HK-2 (cell line): Measurements from ENCODE around the gene PNMA6E.

Source experiments
- DNase-seq: peaks from one replicate; pipeline ENCODE4 v3.0.0-alpha.2; 2018; ENCODE audit not compliant: unreplicated experiment

Gene PNMA6E

DNA sequence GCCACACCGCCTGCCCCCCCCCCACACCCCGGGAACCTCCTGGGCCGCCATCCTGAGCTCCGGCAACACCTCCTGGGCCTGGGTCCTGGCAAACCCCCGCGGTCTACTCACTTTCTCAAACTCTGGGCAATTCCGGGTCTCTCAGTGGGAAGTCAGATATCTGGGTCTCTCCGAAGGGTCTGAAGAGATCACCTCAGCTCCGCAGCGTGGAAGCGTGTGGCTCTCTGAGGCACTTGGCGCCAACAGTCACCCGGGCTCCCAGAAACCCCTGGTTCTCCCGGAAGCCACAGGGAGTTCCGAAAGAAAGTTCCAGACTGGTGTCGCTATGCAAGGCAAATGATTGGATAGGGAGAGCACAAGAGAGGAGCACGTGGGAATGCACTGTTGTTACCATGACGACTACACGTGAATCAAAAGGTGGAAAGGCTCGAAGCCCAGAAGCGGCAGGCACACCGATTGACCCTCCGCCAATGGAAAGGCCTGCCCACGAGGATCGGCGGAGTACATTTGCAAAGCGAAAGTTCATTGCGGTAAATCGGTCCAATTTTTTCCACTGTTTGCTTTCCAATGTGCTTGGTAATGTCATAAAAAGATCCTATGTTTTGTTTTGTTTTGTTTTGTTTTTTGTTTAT lies at the start of gene PNMA6E:
Gene PNMA6E, minus strand, starts transcription at position 218 of the 632 bp plus-strand sequence. CDS start 2,501 bp downstream, outside the sequence.
- no peak for DNase-seq

DNA sequence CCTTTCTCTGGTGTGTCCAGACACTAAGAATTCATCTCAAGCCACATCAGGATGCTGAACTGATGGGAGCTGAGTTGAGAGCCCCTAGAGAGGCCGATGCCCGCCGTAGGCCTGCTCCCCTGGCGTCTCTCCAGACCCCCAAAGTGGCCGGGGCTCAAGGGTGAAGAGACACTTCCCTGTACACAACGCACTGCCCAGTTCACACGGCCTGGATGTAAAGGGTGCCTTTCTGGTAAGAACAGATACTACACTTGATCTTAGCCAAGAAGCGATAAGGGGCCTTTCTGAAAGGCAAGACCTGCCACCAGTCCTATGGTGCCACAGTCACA lies 49.8 kb upstream of the PNMA6E start:
- DNase-seq, result no peak

DNA sequence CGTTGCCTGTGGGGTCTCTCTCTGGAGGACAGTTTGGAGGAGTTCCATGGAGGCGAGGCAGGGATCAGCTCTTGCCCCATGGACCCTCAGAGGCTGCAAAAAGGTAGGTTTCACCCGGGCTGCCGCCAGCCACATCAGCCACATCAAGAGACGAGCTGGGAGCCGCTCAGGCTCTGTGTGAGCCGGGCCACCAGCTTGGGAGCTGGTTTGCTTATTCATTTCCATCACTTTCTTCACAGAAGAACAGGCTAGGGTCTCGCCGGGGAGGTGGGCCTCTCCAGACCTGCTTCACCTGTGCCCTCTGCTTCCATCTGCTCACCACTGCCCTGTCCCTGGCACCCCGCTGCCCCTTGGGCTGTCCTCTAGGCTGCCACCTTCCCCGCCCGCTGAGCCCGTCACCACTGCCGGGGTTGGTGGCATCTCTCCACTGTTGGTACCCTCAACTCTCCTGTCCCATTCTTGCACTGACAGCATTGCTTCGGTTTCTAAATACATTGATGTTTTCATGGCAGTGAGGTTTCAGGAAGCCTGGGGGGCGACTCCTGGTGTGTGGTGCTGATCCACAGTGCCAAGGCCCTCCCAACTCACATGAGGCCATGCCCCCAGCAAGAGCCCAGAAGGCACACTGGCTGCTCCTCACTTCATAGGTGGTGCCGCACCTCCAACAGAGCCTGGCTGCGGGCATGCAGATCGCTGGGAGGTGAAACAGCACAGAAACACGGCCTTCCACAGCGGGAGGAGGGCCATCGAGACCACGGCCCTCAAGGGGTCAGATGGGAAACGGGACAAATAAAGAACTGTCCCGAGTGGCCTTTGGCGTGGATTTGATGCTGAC lies 49.2 kb upstream of the PNMA6E start:
- DNase-seq, result no peak

DNA sequence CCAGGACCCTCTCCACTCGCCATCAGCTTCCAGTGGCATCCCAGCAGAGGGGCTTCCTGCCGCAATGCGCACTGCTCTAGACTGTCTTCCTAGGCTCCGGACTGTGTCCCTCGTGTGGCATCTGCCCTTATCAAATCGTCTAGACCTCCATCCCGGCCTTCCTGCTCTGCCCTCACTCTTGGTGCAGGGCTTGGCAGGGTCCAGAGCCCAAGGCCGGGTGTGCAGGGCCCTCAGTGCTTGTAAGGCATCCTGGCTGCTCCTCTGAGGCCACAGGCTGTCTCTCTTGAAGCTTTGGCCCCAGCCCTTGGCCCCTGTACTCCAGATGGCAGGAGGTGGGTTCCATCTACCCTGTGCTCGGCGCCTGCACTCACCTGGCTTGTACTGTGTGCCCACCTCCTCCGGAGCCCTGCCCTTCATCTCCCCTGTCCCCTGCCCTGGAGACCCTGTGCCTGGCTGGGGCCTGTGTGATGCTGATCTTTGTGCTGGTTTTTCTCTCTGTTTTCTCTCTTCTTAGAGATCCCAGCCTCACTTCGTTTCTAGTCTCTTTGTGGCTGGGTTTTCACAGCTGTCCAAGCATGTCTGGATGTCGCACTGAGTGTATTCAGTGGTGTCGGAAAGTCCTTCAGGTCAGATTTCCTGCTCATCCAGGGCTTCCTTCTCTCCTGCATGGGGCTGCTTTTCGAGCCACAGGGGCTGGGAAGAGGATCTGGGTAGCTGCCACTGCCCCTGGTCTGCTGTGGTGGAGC lies 48.4 kb upstream of the PNMA6E start:
- no peak for DNase-seq

DNA sequence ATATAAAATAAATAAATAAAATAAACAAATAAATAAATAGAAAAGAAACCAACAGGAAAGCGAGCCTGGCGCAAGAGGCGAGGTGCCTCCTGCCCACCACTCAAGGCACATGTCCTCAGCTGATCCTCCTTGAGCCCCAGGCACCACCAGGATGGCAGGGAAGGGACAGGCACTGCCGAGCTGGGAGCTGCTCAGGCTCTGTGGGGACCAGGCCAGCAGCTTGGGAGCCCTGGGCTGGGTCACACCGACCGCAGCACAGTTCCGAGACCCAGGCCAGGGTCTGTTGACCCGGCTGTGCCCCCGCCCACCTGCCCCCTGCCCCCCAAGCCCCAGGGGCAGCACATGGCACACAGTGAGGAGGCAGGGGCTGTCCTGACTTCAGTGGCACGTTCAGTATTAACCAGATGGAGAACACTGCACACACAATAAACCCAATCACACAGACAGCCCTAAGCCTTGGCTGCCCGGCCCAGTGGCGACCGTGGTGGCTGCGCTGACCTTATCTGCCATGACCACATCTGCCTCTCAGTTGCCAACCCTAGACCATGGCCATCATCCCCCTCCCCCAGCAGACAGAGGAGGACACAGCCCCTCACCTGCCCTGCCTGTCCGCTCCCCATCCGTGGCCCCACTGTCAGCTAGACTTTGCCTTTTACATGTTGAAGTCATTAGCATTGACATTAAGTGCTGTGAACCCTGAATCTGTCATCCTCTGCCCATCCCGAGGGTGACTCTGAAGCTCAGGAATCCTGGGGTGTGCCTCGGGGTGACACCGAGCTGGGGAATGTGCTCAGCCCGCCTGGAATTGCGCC lies 47.6 kb upstream of the PNMA6E start:
- DNase-seq, result no peak

DNA sequence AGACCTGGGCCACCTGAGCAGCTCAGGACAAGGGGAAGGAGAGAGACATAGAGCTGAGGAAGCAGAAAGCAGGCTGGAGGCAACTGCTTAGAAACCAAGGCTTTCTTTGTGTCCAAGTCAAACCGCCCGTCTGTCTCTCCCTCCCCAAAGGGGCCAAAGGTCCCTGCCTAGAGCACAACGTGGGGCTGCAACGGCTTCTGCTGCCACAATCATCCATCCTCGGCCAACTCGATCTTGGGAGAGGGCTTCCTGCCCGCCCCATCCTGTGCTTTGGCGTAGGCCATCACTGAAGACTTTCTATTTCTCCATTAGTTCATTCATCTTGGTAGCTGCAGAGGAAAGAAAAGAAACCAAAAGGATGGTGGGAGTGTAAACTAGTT lies 46.4 kb upstream of the PNMA6E start:
- no peak for DNase-seq

DNA sequence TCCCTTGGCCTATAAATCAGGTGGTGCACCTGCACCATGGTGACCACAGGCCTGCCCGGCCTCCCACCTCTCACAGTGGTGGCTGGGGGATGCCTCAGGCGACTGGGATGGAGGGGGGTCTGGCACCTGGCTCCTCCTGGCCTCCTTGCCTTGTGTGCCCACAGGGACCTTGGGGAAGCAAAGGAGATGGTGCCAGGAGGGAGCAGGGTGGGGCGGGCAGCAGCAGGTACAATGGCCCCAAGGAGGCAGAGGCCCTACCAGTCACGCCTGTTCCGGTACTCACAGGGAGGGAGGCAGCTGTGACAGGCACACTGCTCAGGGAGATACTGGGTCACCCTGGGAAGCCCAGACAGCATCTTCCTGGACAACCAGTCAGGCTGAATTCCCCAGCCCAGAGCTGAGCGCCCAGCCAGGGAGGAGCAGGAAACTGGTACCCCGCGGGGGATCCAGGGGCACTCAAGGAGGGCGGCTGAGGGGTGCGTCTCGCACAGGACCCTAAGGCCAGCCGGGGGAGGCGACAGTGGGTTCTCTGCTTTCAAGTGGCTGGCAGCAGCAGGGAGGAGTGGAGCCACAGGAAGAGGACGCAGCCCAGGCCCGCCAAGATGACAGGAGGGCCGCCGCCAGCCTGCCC lies 45.9 kb upstream of the PNMA6E start:
- no peak for DNase-seq

DNA sequence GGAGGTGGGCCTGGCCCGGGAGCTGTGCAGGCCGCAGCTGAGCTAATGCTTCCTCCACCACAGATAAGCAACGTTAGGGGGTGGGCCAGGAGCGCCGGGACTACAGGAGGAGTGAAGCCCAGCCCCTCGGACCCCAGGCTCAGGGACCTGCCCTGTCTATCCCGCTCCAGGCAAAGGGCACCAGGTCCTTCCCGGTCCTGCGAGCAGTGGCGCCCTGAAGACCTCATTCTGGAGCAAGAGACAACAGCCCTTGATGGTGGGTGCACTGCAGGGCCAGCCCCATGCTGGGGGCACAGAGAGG lies 45.4 kb upstream of the PNMA6E start:
- no peak for DNase-seq

DNA sequence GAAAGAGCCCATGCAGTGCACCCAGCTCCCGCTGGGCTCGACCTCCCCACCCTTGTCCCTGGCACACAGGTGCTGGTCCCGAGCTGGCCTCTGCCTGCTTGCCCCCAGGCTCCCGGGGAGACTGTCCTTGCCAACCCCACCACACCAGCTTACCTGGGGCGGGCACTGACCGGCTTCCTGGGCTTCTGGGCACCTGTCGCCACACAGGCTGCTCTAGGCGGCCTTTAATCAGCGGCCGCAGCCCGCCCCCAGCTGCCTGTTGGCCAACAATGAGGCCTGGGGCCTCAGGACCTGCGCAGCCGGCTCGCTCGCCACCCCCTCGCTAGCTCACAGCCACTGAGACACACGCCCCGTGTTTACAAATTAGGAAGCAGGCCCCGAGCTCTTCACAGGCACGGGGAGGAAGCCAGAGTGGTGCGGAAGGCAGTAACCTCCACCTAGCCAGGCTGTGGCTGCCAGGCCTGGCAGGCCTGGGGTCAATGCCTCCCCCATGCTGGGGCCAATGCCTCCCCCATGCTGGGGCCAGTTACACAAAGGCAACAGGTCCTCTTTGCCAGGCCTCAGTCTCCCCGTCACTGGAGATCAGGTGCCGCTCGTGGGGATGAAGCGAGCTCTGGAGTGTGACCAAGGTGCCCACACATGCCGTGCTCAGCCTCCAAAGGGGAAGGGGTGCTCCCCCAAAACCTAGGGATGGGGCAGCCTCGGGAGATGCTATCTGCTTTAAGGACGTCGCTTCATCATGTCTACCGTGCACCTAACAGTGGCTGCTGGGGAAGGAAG lies 44.9 kb upstream of the PNMA6E start, which contains the start of gene TREX2:
Gene TREX2, minus strand, starts transcription at position 201 of the 780 bp plus-strand sequence. CDS start 626 bp downstream, outside the sequence.
- DNase-seq, result no peak

DNA sequence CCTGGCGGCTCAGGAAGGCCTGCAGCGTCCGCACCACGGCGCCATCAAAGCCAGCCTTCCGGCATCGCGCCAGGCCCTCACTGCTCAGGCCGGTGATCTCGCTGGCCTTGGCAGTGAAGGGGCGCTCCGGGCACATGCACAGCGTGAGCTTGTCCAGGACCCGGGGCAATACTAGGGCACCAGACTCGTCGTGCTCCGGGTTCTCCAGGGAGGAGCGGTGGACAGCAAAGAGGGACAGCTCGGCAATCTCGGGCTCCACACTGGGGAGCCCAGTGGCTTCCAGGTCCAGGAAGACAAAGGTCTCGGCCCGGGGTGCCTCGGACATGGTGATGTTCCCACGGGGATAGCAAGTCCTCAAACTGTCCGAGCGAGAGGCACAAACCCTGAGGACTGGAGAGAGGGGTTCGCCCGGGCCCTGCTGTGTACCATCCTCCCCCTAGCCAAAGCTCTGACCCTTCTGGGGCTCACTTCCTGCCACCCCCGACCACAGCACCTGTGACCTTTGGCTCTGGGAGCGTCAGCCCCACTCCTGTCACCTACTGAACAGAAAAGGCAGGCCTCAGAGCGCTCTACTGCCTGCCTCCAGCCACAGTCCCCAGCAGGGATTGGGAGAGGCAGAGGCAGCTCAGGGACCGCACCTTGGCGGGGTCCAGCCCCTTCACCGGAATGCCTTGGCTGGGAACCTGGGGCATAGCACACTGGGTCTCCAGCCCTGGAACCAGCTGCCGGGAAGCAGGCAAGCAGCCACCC lies 44.1 kb upstream of the PNMA6E start:
- DNase-seq, result no peak

DNA sequence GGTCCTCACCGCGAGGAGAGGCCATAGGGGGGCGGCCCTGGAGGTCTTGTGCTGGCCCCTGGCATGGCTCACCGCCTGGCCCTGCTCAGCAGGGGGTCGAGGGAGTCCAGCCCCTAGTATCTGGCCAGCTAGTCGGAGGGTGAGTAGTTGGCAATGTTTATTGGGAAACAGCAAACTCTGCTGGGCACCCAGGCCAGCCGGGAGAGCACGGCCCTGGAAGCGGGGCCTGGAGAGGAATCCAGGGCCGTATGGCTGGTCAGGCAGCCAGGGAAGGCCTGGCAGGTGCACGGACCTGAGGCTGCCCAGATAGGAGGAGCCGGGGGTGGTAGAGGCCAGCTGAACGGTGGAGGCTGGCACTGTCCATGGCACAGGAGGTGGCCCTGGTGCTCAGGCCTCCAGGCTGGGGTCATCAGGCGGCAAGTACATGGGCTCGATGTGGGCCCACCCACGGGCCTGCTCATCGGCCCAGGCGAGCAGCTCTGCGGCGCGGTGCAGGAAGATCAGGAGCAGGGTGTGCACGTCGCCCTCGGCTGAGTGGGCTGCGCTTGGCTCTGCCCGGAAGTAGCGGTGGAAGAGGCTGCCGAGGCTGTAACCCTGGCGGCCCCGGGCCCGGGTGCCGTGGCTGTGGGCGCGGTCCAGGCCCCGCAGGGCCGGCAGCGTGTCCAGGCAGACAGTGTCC lies 43.3 kb upstream of the PNMA6E start:
- DNase-seq, result no peak

DNA sequence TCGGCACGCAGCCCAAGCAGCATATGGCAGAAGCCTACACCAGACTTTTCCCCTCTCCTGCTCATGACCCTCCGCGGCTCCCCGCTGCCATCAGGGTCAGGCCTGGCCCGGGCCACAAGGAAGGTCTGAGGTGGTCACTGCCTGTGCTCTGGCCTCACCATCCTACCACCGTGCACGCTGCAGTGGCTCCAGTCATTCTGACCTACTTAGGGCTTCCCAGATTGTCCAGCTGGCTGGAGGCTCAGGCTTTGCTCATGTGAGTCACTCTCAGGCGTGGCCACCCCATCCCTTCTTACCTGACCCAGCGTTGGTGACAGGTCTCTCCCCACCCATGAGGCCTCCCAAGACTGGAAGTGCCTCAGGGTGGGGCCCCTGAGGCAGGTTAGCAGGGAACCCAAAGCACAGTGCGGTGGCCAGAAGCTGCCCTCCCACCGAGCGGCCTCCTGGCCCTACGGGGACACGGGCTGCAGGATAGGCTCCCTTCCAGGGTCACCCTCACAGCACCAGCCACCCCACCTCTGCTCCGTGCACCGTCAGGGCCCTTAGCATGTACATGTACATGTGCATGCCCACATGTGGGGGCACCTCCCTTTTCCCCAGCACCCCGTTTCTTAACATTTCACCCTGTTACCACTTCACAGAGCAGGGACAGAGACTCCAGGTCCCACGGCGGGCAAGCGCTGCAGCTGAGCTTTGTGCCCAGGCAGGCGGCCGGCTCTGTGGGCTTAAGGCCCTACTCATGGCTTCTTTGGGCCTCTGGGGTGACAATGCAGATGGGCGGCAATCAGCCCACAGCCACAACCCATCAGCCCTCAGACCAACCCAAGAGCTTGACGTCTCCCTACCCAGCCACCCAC lies 42.6 kb upstream of the PNMA6E start:
- no peak for DNase-seq

DNA sequence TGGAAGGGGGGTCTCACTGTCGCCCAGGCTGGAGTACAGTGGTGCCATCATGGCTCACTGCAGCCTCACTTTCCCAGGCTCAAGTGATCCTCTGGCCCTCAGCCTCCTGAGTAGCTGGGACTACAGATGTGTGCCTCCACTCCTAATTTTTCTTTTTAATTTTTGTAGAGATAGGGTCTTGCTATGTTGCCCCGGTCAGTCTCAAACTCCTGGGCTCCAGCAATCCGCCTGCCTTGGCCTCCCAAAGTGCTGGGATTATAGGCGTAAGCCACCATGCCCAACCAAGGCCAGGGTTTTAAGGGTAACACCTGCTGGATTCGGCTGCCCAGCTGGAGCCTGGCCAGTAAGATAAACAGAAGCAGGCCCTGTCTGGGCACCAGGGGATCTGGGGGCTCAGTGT lies 41.3 kb upstream of the PNMA6E start:
- DNase-seq, result no peak

DNA sequence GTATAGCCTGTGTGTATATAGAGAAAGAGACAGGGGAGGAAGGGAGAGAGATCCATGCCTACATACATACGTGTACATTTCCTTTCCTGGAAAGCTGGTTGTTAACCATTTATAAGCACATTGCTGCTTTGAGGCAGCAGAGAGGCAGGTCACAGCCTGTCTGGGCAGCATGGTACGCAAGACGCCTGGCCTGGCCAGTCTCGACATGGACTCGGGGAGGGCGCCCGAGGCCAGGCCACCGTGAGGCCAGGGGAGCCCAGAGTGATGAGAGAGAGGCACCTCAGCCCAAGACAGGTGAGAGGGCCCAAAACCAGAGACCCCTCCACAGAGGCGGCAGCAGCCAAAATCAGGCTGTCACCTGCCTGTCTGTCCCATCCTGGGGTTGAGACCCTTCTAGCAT lies 40.8 kb upstream of the PNMA6E start:
- DNase-seq, result no peak

DNA sequence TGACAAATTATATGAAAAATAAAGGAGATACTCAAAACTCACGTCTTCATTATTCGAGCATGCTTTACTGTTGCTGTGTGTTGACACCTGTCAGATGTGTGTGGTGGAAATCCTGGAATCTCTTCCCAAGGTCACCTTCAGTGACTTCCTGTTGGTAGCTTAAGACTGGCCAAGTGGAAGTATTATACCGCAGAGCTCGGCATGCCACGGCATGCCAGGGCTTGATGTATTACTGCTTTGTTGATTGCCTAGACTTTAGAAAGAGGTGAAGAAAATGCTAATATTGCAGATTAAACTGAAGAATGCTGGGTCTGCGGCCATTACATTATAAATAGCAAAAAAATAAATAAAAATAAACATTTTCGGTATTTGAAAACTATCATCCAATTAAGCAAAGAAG lies 40.1 kb upstream of the PNMA6E start:
- no peak for DNase-seq

DNA sequence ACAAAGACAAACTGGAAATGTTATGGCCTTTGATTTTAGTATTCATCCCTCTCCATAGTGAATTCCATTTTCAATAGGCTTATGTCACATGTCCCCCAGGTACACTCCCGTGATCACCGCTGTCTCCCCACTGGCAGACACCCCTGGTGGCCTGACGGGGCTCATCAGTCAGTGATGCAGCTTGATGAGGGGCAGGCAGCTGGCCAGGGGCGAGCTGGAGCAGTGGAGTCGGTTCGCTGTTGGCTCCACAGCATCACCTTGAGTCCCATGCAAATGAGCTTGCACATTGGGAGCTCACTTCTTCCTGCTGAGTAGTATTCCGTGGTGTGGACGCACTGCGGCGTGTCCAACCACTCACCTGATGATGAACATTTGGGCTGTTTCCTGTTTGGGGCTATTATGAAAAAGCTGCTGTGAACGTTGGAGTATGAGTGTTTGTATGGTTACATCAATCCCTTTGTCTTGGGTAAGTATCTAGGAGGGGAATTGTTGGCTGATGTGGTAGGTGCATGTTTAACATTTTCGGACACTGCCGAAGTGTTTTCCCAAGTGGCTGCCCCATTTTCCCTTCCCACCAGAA lies 39.5 kb upstream of the PNMA6E start:
- no peak for DNase-seq

DNA sequence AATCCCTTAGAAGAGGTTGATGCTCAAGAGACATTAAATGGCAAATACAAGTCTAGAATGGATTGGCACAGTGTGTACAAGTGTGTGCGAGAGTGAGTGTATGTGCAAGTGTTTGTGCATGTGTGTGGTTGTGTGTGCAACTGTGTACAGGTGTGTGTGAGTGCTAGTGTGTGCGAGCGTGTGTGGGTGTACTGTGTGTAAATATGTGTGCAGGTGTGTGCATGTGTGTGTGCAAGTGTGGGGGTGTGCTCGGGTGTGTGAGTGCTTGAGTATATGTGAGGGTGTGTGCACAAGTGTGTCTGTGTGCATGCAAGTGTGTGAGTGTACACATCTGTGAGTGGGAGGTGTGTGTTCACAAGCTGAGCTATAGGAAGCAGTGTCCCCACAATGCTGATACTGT lies 38.8 kb upstream of the PNMA6E start:
- no peak for DNase-seq

DNA sequence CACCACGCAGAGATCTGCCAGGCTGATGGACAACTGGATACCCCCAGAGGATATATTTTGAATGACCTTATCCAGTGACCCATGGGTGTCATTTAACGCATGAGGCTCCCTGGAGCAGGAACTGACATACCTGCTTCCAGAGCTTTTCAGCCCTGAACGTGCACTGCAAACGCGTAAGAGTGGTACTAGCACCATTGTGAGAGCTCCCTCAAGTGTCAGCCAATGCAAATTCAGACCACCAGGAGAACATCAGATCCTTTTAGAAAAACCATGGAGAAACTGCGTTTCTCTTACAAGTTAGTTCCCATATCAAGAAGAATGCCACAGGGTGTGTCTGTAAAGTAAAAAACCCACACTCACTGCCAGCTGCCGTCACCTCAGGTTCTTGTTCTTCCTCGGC lies 37.4 kb upstream of the PNMA6E start:
- DNase-seq, result no peak
